Stimulated activated CD4-positive, alpha-beta T cell treated with anti-CD3 and anti-CD28 coated beads, Interleukin-4, amount 100 ng/mL, for 24 hours (primary cell): ENCODE data around the gene VWF.
"Not testable (repeated sequence)": the region's sequence is repeated elsewhere in the genome, so short reads cannot be mapped to it uniquely, and the experiment has no call there.

ENCODE experiments used
- DNase-seq: peaks from one replicate; pipeline ENCODE4 v3.0.0-alpha.2; 2020

VWF gene

DNA sequence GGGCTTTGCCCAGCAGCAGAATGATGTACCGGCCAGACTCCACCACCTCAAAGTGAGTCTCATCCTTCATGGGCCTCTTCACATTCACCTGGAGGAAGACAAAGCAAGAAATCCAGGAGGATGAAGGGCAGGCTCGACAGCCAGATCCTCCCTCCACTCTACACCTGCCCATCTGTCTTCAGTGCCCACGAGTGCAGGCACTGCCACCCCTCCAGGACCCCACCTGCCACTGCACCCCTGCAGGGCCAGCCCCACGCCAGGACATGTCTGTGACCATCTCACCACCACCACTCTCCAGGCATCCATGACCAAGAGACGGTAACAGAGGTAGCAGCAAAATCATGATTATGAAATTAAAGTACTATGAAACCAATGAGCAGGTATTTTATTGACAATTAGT lies 95.1 kb downstream of the VWF start:
- DNase-seq, result no peak

DNA sequence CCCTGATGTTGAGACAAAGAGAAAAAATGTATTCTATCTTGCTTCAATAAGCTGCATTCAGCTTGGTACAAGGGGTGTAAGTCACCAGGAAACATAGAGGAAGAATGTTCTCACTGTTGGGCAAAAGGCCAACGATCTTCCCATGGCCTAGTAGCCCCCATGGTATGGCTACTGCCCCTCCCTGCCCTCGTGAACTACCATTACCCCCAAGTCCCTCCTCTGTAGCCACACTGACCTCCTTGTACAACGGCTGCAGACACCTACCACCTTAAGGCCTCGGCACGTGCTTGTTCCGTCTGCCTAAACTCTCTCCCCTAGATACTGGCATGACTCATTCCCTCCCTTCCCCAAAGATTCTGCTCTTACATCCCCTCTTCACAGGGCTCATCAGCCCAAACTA lies 97.5 kb downstream of the VWF start:
- no peak for DNase-seq

DNA sequence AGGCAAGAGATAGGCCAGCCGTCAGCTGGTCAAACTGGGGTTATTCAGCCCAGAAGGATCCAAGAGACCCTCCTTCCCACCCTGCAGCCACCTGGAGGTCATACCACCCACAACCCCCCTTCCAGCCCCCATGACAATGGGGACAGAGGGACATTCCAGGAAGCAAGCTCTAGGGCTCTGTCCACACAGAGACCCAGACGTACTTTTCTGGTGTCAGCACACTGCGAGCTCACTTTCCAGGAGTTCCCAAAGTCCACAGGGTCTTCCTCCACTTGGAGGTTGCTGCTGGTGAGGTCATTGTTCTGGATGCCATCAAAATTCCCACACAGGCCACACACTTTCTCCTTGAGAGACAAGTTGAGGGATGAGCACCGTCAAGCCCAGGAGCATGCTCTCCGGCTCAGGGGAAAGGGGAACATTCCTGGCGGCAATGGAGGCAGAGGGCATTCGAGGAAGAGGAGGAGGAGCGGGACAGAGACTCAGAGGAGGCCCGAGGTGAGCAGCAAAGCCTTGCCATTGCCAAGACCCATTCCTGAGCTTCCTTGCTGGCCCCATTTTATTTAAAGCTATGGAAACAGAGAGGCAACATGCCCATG lies 98.7 kb downstream of the VWF start:
- not testable (repeated sequence) for DNase-seq

DNA sequence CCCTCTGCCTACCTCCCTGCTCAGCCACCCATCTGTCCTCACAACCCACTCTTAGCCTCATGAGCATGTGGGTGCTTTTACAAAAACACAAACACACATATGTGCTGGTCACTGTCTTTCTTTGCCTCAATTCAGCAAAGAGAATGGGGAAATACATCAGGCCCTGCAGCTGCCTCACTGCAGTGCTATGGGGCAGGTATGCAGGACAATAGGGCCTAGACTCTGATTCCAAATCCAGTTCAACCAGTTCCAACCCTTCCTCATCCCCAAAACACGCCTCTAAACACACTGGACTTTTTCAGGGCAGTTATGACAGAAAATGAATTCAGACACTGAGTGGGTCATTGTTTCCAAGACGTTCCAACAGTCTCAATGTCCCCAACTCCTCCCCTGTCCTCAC lies 100.4 kb downstream of the VWF start:
- not testable (repeated sequence) for DNase-seq

DNA sequence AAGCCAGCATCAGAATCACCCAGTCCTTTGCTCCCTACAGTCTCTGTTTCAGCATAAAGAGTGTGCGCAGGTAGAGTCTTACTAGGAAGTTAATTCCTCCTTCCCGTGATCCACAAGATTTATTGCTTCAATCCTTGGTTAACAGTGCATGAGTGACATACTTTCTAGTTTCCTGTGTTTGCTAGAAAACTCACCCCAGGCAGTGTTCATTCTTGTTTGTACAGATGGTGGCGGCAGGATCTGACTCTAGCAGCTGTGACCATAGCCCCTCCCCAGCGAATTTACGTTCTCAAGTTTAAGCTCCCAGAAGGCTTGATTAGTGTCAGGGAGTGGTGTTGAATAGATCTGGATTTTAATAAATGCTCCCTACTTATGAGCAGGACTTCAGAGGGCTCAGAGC lies 103.5 kb downstream of the VWF start:
- no peak for DNase-seq

DNA sequence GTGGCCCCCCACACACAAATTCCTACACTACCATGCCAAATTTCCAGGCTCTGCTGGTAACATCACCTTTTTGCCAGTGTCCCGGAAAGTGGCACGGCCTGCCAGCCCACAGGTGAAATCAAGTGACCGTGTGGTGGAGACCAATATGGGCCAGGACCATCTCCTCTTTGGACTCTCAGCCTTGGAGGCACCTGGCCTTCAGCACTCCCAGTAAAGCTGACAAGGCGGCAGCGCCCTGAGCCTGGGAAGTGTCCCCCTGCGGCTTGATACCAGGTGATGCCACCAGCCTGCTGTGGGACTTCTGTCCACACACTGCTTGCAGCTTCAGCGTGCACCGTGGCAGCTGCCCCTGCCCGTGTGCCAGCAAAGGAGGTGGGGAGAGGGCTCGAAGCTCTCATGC lies 104.0 kb downstream of the VWF start:
- not testable (repeated sequence) for DNase-seq

DNA sequence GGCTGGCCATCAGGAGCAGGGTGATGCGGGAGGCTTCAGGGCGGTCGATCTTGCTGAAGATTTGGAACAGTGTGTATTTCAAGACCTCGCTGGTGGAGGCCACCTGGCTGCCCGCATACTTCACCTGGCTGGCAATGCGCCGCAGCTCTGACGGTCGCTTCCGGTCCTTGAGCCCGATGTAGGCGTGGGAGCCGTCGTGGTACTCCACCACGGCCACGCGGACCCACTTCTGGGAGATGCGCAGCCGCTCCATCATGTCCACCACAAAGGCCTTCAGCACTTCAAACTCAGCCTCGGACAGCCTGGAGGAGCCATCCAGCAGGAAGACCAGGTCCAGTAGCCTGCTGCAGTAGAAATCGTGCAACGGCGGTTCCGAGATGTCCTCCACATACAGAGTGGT lies 105.2 kb downstream of the VWF start:
- not testable (repeated sequence) for DNase-seq

DNA sequence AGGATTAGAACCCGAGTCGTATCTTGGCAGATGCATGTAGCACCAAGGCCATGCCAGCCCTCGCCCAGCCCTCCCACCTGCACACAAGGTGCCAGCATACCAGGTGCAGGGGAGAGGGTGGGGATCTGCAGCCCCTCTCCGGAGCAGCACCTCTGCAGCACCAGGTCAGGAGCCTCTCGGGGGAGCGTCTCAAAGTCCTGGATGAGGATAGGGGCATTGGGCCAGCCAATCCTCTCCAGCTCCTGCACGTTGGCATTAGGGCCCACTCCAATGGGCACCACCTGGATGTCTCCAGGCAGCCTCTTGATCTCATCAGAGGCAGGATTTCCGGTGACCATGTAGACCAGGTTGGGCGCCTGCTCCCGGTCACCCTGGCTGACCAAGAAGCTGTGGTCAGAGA lies 106.2 kb downstream of the VWF start:
- no peak for DNase-seq

DNA sequence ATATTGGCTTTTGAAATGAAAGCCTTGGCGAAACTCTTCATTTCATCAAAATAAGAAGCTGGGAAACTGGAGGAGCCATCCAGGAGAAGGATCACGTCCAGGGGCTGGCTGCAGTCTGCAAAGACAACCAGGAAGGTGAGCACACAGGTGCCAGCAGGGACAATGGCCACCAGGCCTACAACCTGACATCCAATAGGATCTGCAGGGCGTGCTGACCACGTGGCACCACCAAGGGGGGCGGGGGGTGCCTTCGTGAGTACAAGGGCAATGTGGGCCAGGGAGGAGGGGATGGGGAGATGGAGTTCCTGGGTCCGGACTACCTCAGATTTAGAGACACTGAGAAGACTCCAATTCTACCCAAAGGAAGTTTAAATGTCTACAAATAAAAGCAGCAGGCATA lies 107.7 kb downstream of the VWF start:
- DNase-seq, result no peak

DNA sequence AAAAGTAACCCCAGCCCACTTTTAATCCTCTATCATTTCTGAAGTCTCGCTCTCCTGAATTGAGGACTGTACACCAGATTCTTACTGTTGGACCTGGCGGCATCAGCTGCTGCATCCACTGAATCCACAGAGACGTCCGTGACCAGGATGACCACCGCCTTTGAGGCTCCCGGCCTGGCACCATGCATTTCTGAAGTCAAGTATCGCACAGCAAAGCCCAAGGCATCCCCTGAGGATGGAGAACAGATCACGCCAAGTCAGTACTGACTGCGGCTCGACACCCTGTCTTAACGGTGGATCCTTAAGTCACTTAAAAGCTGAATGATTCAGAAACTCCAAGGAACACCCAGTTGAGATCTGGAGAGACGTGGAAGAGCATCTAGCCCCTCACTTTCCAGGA lies 108.5 kb downstream of the VWF start:
- not testable (repeated sequence) for DNase-seq

DNA sequence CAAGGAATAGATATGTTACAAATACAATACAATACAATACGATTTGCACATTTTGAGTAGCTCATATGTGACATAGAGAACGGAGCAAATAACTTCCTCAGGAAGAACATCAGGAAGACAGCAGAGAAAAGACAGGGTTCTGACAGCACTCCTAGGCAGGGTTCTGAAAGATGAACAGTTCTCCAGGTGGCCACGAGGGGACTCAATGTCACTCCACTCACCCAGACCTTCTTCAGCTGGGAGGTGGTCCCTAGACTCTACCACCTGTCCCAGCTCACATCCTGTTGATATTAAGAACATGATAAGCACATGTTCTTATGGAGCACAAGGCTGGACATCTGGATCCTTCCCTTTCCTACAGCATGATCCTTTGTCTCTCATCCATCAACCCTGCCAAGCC lies 109.2 kb downstream of the VWF start:
- DNase-seq, result not testable (repeated sequence)

DNA sequence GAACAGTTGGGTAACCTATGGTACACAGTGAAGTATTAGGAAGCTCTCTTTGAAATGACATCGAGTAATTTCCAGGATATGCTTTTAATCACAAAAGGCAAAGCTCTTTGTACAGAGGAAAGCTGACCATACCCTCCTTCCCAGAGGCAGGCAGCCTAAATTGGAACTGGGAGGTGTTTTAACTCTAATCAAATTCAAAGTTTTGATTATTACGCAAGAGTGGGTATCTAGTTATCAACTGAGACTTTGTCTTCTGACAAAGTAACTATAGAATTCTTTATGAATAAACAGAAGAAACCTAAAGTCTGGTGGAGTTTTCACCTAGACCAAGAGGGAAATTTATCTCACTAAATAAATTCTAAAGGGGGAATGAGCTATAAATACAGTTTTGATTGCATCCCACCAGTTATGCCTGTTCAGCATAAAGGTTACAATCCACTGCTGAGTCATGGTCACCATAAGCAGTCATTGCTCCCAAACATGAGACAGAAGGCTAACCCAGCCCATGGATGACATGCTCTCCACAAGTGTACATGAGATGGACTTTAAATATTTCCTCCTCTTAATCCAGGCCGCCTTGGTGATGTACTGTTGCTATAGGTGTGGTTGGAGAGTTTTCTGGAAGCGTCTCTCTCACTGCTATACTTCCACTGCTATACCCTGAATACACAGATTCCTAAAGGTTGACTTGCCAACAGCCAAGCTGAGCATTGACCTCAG lies 113.7 kb downstream of the VWF start:
- not testable (repeated sequence) for DNase-seq

DNA sequence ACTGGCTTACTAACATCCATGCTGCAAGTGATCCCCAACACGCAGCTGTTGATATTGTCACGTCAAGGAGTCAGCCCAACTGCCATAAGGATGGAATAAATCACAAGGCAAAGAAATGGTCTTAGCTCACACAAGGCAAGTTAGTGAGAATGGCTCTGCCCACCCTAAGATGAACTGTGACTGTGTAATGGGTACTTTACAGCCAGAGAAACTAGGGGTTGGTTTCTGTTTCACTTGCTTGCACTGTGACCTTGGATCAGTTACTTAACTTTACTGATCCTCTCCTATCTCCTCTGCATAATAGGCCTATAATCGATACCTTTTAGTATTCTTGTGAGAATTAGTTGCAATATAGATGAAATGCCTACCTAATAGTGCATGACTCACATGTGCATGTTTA lies 127.2 kb downstream of the VWF start:
- DNase-seq, result no peak

DNA sequence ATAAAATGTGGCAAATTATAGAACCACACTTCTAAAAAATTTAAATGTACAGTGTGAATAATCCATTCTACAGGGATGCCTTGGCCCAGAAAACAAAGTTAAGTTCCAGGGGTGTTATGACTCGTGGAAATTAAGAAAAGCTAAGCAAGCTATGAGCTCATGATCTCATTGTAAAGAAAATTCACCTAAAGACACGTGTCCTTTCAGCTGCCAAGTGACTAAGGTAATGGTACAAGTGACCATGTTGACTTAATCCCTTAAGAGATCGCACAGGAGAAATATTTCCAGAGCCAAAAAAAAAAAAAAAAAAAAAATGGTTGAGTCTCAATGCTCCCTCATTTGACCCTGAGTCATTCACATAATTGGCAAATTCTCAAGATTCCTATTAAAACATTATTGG lies 128.0 kb downstream of the VWF start:
- DNase-seq, result no peak

DNA sequence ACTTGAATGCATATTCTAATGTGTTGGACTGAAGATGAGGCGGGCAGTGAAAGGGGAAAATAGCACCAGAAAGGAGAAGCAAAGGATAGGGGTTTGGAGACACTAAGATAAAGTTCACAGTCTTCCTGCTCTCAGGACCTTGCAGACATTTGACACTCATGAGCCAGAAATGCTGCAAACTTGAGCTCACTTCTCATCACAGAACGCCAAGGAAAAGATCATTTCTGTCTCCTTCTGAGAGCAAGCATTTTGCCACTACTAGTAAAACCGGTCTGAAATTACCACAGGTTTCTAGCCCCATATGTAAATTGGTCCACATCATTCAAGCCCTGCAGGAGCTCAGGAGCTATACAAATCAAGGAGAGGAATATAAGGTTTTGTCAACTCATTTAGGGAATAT lies 134.8 kb downstream of the VWF start:
- DNase-seq, result no peak

DNA sequence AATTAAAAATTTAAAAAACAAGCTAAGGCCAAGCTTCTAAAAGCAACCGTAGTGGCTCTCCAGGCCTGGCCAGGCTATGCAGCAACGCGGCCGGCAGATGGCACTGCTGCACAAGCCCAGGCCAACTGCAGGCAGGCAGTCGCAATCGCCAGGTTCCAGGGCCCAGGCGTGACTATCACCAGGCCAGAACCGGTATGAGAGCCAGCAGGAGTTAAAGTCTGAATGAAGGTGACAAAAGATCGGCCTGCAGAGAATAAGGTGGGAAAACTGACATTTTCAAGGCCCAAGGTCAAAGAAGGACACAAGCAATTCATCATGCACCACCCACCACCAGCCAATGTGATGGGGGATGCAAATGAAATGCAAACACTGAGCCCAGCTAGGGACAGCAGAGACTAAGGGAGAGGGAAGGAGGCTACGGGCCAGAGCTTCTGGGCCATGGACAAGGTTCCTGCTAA lies 135.8 kb downstream of the VWF start:
- peak; percentile 75 for DNase-seq

DNA sequence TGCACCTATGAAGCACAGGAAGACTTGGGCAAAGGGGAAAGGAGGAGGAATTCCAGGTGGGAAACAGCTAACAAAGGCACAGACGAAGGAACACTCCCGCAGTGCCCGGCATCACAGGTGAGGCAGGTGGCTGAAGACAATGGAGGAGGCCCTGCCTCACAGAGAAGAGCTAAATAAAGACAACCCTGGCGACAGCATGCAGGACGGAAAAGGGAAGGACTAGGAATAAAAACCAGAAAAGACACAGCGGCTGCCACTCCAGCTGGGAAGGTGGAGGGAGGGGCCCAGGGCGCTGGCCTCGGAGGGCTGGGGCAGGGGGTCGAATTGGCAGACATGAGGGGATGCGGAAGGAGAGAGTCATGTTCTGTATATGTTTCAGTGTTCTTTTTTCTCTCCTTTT lies 136.4 kb downstream of the VWF start:
- no peak for DNase-seq

DNA sequence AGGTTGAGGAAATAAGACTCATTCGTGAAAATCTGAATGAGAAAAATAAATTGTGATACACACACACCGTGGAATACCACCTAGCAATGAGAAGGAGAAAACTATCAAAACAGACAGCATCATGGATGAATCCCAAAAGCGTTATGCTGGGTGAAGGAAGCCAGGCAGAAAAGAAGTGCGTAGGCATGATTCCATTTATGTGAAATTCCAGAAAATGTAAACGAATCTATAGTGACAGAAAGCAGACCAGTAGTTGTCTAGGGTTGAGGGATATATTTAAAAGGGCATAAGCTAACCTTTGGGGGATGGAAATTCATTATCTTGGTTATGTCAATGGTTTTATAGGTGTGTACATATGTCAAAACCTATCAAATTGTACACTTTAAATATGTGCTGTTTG lies 136.9 kb downstream of the VWF start:
- no peak for DNase-seq

DNA sequence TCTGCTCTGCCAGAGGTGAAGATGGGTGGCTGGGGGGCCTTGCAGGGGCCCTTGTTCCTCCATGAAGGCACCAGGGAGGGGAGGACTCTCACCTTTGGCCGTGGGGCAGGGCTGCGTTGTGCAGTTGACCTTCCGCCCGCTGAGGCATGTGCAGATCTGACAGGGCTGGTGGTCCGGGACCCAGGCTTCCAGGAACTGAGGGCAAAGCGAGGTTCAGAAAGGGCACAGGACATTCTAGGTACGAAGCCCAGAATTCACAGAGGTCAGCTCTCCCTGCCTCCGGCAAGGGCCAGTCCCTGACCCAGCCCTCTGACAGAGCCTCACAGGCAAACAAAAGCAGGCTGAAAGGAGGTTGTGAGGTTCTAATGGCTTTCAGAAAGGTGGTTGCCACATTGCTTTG lies 139.0 kb downstream of the VWF start:
- DNase-seq, result no peak

DNA sequence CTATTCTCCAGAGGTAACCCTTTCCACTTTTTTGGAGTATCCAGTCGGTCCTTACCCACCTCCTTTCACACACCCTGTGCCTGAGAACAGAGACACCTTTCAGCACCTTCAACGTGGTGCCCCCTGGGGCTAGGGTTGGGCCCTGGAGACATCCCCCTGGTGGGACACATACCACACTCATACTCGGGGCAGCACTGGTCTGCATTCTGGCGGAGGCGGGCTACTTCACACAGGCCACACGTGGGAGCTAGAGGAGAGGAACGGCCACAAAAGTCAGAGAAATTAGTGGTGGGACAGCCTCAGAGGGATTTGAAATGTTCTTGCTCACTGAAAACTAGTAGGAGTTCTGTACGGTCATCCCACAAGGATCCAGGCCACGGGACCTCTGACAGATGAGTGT lies 139.6 kb downstream of the VWF start:
- no peak for DNase-seq

DNA sequence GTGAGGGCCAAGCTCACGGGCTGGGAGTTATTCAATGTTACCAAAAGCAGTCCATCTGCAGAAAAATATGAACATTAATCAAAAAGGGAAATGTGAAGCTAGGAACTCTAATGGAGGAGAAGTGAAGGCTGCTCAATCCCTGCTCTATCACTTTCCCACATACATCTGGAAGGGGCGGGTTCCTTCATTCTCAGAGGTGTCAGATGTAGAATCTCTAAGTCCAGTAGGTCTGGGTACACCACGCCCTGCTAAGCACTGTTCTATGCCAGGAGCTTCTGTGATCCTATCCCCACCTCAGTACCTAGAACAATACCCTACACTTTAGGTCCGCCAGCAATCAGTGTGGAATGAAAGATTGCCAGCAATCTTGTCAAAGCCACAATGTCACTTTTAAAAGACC lies 142.4 kb downstream of the VWF start:
- DNase-seq, result no peak

DNA sequence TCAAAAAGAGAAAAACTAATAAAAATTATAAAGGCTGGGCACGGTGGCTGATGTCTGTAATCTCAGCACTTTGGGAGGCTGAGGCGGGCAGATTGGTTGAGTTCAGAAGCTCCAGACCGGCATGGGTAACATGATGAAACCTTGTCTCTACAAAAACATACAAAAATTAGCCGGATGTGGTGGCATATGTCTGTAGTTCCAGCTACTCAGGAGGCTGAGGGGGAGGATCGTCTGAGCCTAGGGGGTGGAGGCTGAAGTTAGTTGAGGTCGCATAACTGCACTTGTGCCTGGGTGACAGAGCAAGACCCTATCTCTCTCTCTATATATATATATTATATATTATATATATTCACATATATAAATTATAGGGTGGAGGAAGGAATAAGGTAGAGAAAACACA lies 146.9 kb downstream of the VWF start:
- DNase-seq, result no peak

DNA sequence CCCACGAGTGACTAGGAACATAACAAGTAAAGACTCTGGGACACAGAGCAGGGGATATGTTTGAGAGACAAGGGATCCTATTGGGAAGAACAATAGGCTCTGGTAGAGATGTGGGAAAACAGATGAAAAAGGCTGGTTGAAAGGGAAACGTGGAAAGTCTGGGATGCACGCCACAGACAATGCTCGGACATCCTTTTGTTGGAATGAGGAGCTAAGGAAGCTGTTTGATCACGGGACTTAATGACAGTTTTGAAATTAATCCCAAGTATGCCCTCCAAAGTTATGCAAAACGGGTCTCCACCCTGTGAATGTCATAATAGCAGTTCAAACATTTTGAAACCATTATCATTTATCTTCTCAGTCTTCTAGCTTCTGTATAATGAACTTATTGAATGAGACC lies 147.8 kb downstream of the VWF start:
- DNase-seq, result no peak

DNA sequence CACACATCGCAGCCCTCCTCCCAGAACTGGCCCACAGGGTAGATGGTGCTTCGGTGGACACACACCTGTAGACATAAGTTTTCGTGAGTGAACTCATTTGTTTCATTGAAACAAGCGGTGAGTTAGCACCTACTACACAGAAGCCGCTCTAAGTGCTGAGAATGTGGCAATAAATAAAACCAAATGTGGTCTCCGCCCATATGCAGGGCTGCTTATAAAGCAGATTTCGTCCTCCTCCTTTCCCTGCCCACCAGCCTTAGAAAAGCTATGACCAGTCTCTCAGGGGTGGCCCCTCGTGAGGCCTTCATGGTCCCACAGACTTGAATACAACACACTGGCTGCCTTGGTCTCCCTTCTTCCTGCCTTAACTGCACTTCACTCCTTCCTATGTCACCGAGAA lies 148.3 kb downstream of the VWF start:
- no peak for DNase-seq

DNA sequence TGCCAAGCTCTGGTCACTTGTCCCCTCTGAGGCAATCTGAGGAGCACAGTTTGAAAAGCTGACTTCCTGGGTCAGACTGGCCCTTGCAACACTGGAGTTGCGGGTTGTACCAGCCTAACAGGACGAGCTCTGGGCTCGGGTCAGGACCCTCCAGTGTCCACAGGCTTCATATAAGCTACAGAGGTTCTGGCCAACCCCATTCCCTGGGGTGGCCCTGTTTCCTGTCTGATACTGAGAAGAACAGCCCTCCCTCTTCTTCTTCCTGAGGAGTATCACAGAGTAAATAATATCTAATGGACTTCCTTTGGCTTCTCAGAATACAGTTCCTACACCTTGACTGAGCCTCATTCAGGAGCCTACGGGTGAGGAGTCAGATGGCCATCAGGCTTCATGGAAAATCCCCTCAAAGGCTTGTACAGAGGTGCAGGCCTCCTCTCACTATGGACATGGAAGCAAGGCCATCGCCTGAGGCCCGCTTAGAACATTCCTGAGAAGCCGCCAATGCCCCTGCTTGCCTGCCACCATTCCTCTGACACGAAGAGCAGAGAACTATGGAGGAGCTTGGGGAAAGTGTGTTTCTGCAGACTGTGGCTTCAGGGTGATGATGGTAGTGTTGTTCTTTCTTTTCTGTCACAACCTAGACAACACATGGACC lies 150.9 kb downstream of the VWF start:
- no peak for DNase-seq
